HG03196 (cell line): ENCODE measurements around the gene RNF130.

Experiments
- ATAC-seq: cut with Tn5 transposase; IDR thresholded peaks from one replicate; pipeline ENCODE4 v1.9.1; 2021; ENCODE audit not compliant: unreplicated experiment

Gene RNF130

DNA sequence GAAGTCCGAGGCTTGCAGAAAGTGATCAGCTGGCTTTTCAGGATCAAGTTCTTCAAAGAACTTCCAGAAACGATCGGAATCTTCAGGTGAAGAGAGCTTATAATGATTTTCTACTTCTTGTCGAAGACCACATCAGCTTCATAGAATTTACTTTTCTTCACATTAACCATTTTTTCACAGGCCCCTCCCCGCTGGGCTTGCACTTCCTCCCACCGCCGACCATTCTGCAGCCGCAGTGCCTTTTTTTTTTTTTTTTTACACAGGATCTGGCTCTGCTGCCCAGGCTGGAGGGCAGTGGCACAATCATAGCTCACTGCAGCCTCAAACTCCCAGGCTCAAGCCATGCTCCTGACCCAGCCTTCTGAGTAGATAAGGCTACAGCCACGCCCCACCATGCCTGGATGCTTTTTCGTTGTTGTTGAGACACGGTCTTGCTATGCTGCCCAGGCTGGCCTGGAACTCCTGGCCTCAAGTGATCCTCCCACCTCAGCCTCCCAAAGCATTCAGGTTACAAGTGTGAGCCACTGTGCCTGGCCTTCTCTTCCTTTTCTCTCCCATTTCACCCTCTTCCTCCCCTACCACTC lies 15.3 kb upstream of the RNF130 start:
- no peak for ATAC-seq

DNA sequence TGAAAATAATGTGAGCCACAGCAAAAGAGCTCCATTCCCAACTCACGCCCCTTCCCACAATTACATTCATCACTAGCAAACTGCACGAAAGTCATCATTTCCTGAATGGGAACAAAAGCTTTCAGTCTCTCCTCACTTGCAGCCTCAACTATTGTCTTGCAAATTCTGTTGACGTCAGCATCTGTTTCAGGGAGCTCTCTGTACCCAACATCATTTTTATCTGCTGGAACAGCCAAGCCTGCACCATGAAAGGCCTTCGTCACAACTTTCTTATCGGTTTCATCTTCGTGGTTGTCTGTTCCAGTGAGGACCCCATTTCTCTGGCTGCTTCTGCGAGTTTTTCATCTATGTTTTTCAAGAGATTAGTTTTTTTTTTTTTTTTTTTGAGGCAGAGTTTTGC lies 14.3 kb upstream of the RNF130 start:
- ATAC-seq, result no peak

DNA sequence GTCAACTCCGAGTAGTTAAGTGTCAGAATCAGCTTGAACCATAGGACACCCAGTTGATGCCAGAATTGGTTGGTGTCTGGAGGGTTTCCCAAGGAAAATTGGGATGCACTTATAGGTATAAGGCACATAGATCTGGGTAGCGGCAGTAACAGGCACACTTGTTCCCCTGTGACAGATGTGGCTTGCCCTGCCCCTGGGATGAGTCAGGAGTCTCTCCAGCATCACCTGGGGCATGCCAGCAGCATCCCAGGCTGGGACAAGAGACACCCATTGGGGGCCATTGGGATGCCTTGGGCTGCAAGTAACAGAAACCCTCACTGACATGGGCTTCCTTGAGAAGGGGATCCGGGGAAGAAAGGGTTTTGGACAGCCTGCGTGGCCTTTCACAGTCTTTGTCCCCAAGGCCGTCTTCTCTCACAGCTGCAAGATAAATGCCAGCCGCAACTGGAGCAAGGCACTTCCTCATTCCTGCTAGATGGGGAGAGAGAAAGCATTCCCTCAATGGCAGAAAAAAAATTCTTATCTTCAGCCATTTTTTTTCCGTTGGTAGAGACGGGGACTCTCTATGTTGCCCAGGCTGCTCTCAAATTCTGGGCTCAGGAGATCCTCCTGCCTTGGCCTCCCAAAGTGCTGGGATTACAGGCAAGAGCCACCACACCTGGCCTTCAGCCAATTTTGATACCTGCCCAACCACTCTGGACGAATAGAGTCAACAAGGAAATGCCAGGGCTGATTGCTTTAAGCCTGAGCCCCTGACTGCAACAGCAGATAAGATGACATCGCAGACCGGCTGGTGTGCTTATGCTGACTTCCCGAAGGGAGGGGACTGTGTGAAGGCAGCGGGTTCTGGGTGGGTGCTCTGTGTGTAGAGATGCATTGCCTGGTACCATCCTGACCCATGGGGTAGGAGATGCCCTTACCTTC lies 13.3 kb upstream of the RNF130 start:
- no peak for ATAC-seq

DNA sequence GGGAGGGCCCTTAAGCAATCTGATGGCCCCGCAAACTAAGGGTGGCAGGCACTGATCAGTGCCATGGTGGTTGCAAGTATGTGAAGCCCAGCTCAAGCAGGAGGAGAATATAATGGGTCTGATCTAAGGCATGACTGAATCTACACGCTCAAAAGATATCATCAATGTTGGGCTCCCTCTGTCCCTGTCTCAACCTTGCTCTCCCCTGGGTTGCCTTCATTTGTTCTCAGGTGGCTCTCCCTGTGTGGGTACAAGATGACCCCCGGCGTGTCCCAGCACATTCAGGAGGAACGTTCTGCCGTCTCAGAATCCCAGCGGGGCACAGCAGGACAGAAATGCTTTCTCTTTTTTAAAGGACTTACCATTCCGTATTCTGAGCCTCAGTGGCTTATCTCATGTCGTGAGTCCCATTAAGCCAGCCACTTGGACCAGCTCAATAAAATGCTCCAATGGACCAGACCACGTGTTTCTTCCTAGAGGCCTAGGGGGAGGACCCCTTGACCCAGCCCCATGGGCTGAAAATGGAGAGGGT lies 12.0 kb upstream of the RNF130 start:
- ATAC-seq, result no peak

DNA sequence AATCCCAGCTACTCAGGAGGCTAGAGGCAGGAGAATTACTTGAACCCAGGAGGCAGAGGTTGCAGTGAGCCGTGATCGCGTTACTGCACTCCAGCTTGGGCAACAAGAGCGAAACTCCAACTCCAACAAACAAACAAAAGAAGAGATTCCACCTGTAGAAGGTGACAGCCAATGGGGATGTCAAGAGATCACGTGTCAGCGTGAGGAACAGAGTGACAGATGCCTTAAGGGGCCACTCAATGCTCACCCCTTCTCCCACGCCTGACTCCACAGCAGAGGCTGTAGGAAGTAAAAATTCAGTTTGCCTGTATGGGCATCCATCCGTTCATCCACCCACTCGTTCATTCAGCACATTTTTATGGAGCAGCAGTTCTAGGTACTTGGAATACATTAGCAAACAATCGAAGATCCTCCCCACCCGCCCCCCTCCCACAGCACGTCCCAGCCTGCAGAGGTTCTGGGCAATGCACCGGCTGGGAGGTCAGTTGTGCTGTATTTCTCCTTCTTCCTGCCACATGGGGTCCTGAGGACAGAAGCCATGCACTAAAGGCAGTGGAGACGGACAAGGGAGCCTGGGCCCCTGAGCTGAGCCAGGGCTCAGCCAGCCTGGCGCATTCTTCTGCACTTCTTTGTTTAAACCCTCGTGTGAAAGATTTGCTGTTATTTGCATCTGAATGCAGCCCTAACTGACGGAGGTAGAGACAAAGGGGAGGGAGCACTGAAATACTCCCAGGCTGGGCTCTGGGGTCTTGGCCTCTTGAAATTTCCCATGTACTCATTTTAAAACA lies 11.3 kb upstream of the RNF130 start:
- no peak for ATAC-seq

DNA sequence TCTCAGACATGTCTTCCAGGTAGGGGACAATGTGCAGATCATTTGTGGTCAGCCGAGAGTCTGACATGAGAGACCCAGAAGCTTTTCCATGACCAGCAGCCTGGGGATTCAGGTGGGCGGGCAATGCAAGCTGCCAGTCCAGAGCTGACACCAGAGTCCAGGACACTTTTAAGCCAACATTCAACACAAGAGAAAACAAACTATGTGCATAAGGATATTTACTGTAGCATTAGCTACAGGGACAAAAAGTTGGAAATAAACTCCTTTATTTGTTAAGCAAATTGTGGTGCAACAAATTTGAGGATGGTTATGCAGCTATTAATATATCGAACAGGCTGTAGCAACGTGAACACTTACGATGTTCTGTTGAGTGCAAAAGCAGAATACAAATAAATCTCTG lies 9.9 kb upstream of the RNF130 start:
- no peak for ATAC-seq

DNA sequence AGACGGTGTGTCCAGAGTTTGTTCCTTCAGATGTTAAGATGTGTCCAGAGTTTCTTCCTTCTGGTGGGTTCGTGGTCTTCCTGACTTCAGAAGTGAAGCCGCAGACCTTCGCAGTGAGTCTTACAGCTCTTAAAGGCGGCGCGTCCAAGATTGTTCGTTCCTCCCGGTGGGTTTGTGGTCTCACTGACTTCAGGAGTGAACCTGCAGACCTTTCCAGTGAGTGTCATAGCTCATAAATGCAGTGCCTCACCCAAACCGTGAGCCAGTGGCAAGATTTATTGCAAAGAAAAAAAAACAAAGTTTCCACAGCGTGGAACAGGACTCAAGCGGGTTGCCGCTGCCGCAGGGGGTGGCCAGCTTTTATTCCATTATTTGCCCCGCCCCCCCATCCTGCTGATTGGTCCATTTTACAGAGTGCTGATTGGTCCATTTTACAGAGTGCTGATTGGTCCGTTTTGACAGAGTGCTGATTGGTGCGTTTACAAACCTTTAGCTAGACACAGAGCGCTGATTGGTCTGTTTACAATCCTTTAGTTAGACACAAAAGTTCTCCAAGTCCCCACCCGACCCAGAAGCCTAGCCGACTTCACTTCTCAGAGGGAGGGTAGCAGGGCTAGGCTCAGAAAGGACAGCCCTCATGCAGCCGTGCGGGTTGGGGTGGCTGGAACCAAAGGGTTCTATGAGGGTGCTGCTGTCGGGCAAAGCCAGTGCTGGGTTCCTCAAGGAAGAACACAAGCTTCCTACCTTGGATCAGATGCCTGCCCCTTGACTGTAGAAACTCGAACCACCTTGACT lies 9.1 kb upstream of the RNF130 start:
- ATAC-seq, result no peak

DNA sequence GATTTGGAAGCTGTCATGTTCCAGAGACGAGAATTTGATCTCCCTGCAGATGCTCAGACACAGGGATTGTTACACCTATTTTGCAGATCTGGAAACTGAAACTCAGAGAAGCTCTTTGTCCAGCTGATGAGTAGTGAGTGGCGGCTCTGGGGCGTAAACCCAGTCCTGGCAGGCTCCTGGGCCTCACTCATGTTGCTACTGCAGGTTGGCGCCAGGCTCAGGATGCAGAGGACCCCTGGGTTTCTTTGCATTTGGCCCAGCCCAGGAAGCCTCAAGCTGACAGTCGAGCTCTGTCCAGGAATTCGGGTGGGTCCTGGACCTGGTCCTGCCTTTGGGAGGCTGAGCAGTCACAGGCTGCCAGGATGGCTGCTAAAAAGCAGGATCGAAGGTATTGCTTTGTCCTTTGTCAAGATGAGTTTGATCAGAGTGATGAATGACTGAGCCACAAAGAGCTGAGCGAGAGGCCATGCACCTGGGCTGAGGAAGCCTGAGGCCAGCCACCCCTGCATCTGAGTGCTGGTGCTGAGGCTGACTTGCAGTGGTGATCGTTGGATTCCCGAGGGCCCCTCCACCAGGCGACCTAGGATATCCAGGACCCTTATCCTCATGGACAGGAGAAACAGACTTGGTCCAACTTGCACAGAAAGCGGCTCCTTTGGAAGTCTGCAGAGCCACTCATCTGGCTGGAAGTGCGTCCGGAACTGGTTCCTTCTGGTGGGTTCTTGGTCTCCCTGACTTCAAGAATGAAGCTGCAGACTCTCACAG lies 8.3 kb upstream of the RNF130 start:
- ATAC-seq, result no peak

DNA sequence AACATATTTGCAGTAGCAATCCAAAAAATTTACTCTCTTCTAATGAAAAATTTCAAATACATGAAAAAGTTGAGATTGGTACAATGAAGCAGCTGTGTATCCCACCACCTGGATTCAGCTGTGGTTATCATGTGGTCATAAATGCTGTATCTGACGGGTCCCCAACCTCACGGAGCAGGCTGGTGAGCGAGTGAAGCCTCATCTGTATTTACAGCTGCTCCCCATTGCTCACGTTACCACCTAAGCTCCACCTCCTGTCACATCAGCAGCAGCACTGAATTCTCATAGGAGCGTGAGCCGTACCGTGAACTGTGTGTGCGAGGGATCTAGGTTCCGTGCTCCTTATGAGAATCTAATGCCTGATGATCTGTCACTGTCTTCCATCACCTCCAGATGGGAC lies 6.8 kb upstream of the RNF130 start:
- ATAC-seq, result no peak

DNA sequence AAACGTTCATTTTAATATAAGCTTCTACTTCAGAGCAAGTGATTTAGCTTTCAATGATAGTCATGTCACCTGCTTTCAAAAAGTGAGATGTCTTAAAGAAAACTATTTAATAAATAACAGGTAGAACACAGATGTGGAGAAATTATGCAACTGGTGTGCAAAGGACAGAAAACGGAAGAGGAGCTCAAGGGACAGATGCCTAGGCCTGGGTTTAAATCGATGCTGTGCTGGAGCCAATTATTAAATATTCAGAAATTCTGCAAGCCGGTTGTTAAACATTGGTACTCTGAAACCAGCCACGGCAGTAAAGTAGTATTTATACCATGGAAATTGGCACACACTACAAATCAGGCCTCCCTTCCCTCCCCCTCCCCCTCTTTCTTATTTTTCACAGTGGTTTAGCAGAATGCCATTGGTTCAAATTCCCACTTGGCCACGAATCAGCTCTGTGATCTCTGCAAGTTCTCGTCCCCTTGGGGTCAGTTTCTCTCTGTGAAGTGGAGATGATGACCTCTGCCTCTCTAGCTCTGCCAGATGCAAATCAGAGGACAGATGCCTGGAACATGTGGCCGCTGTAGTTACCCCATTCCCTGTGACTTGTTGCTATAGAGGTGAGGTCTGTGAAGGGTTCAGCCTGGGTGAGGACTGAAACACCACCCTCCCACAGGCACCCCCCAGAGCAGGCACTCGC lies 6.2 kb upstream of the RNF130 start:
- ATAC-seq, result no peak

DNA sequence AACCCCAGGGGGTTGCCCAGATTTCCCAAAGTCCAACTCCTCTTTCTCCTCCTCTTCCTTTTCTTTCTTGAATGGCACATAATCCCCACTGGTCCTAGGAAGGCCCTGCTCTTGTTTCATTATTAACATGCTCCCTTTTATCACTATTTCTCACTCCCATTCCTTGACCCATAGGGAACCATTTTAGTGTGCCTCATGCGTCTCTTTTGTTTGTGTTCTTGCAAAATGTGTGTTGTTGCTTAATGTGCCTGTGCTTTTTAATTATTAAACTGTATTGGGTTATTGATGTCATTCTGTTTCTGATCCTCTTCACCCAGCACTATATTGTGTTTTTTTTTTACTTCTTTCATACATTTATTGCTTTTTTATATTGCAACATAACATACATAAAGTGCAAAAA lies 4.1 kb upstream of the RNF130 start:
- ATAC-seq, result no peak

DNA sequence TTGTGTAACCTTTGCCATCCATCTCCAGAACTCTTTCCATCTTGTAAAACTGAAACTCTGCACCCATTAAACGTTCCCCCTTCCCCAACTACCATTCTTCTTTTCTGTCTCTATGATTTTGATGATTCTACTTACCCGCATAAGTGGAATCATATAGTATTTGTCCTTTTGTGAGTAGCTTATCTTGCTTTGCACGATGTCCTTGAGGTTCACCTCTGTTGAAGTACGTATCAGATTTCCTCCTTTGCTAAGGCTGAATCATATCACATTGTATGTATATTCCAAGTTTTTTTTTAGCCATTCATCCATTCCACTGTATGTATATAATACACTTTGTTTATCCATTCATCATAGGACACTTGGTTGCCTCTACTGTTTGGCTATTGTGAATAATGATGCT lies 2.9 kb upstream of the RNF130 start:
- no peak for ATAC-seq

DNA sequence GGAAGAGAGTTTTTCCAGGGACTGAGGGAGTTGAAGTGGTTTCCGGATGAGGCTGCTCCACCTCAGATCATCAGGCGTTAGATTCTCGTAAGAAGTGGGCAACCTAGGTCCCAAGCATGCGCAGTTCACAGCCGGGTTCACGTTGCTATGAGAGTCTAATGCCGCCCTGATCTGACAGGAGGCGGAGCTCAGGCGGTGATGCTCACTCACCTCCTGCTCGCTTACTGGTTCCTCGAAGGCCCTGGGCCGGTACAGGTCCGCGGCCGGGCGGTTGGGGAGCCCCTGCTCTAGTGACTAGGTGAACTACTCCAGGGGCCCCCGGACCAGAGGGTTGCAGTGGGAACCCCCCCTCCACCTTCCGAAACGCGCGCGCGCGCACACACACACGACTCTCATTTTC lies 997 bp upstream of the RNF130 start:
- ATAC-seq, result no peak

DNA sequence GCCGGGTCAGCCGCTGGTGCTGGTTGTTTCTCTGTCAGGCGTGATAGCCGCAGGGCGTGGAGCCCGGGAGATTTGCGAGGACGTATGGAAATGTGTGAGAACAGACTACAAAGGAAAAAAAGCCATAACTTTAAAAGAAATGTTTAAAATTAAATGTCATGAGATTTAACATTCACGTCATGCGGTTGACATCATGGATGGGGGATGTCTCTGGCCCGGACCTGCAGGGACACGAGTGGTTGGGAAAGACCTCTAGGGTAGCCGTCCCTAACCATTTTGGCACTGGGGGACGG lies 643 bp upstream of the RNF130 start:
- no peak for ATAC-seq

DNA sequence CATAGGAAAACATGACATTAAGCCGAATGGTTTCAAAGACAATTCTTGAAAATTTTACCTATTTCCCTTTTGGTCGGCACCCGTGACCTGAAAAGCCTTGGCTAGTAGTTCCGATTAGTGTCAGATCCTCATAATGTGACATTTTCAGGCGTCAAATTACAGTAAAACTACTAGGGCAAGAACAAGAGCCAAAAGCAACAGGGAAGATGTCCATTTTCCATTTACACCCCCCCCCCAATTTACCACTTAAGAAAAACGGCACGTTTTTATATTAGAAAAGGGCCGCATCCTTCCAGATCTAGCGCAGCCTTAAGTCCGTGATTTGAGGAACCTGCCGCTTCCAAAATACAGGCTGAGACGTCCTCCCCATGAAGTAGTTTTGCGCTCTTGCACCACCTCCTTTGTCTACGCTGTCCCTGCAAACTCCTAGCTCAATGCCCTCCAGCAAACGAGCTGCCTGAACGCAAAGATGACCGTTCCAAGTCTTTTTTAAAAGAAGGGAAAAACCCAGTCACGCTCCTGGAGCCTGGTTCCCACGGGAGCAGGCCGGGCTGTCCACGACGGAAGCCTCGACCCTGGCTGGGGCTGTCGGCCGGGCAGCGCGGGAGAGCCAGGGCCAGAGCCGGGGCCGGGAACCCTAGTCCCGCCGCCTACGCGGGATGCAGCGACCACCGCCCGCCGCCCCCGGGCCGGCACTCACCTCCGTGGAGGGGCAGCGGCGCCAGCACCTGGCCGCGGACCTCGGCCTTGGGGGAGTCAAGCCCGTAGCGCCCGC lies 616 bp downstream of the RNF130 start:
- no peak for ATAC-seq

DNA sequence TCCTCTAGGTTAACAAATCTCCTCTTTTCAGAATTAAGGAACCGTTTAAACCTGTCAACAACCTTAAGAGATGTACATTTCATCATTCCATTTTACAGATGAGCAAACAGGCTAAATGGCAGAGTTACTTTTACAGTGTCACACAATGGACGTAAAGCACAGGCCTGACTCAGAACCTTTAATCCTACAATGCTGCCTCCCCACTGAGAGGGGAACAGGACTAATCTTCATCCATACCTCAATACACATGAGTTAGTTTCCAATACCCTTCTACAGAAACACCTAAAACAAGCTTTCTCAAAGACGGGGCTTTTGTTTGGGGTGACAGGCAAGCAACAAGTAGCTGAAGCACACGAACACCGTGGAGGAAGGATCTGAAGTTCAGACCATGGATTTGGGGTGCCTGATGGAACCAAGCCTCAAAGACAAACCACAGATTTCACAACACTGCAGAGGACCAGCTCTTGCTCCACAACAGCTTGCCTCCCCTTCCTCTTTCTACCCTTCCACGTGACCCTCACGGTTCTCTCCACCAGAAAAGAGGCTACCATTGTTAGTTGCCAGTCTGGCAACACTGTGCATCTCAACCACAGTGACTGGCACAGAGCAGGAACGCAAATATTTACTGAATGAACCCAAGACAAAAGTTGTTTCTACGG lies 1.8 kb downstream of the RNF130 start:
- ATAC-seq, result no peak

DNA sequence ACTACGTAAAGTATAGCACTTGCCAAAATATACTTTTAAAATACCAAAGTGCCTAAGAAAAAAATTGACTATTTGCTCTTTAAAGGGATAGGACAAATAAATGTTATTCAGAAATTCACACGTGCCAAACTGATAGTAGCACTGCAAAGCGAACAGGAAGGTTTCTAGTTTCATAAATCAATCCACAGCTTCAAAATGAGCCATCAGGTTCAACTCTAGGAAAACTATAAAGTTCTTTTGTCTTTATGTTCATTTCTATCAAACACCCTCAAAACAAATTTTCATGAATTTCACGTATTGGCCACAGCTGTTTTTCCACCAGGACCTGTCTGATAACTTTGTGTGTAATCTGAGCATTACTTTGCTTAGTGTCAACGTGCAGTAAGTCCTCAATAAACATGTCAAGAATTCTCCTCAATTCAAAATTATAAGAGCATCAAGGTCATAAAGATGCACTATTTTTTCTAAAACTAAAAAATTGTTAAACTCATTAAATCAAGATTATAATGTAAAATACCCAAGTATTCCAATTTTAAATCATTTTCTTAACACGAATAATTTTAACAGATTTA lies 3.0 kb downstream of the RNF130 start:
- no peak for ATAC-seq

DNA sequence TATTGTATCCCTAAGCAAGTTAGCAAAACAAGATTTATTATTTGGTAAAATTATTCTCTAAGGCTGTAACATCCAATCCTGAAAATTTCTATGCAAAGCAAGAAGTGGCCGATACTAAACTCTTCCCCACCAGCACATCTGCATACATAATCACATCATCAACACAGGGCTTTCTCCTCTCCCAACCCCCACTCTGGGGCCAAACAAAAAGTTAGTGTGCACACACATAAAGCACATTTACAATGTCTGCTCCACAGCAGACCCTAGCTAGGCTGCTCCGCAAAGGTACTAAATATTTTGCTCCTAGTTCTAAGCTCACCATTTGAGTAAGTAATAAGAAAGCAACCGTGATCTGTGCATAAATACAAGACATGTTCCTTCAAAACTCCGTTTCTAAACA lies 3.6 kb downstream of the RNF130 start:
- no peak for ATAC-seq
